CD1c-positive myeloid dendritic cell (primary cell): Measurements from ENCODE around the gene UQCR10.
A peak's percentile ranks its signal among the peaks of the same experiment; 100 is the strongest.

ENCODE experiments used
- DNase-seq: peaks from one replicate; pipeline ENCODE4 v3.0.0-alpha.2; 2016; ENCODE audit errors: extremely low spot score

UQCR10 gene

GRCh38 chr22:29767171-29768051, at the start of gene UQCR10:
UQCR10 (plus strand) TSS chr22:29767369; CDS start chr22:29767399, 30 bp downstream.
- DNase-seq: peak; percentile 97

- no peak for DNase-seq
Observed at GRCh38 chr22:29717789-29718188, 49.4 kb upstream of the UQCR10 start.

GRCh38 chr22:29718949-29719898, 47.9 kb upstream of the UQCR10 start:
- no peak for DNase-seq

GRCh38 chr22:29719899-29720645, 47.1 kb upstream of the UQCR10 start, which contains the start of gene CABP7:
CABP7 (plus strand) TSS chr22:29720003; CDS start chr22:29720425, 422 bp downstream.
- no peak for DNase-seq

- DNase-seq: no peak
Observed at GRCh38 chr22:29720811-29721323, 46.3 kb upstream of the UQCR10 start.

- no peak for DNase-seq
Observed at GRCh38 chr22:29722151-29722550, 45.0 kb upstream of the UQCR10 start.

GRCh38 chr22:29722587-29722986, 44.6 kb upstream of the UQCR10 start:
- DNase-seq: no peak

GRCh38 chr22:29723766-29724165, 43.4 kb upstream of the UQCR10 start:
- no peak for DNase-seq

- no peak for DNase-seq
Observed at GRCh38 chr22:29724843-29725242, 42.3 kb upstream of the UQCR10 start.

- no peak for DNase-seq
Observed at GRCh38 chr22:29726106-29726505, 41.1 kb upstream of the UQCR10 start.

- DNase-seq: no peak
Observed at GRCh38 chr22:29726512-29727130, 40.5 kb upstream of the UQCR10 start.

- peak; percentile 12 for DNase-seq
Observed at GRCh38 chr22:29727131-29727523, 40.0 kb upstream of the UQCR10 start.

- no peak for DNase-seq
Observed at GRCh38 chr22:29729161-29729560, 38.0 kb upstream of the UQCR10 start.

GRCh38 chr22:29731058-29731850, 35.9 kb upstream of the UQCR10 start:
- no peak for DNase-seq

GRCh38 chr22:29732883-29733282, 34.3 kb upstream of the UQCR10 start:
- no peak for DNase-seq

- DNase-seq: no peak
Observed at GRCh38 chr22:29733362-29734201, 33.6 kb upstream of the UQCR10 start.

- DNase-seq: no peak
Observed at GRCh38 chr22:29734406-29734805, 32.8 kb upstream of the UQCR10 start.

GRCh38 chr22:29734838-29735237, 32.3 kb upstream of the UQCR10 start:
- no peak for DNase-seq

- no peak for DNase-seq
Observed at GRCh38 chr22:29735416-29735815, 31.8 kb upstream of the UQCR10 start.
